Vagina (tissue), 2 donors: ENCODE data around the gene PTMS. TPM values are rescaled to one million over a fixed set of nuclear protein-coding genes. Genes with fewer than 3 reads are reported as not detected.

Experiments
- DNase-seq, 2 donors: peaks; one replicate each; pipeline ENCODE4 v3.0.0-alpha.2; 2017; ENCODE audit errors: extremely low spot score in 2 of 2
- H3K27ac ChIP-seq: fragments of 200-600 bp; sonication (generic); one replicate; pipeline ENCODE4 v1.5.1; 2019
- H3K27me3 ChIP-seq: fragments of 200-600 bp; sonication (generic); one replicate; pipeline ENCODE4 v1.5.1; 2019
- H3K36me3 ChIP-seq, 2 donors: fragments of 200-600 bp; sonication (generic); one replicate each; pipeline ENCODE4 v1.5.1; 2017 to 2019
- H3K4me1 ChIP-seq: fragments of 200-600 bp; sonication (generic); one replicate; pipeline ENCODE4 v1.5.1; 2019
- H3K4me3 ChIP-seq, 2 donors: fragments of 200-600 bp; sonication (generic); 1 replicate in 1 of 2; 2 replicates in 1 of 2; pipeline ENCODE4 v1.5.1; 2016 to 2019
- H3K9me3 ChIP-seq: fragments of 200-600 bp; sonication (generic); one replicate; pipeline ENCODE4 v1.5.1; 2019
- CTCF ChIP-seq, 3 experiments: fragments of 450-650 bp in 2 of 3; fragments of 200-600 bp in 1 of 3; sonication (generic) in 1 of 3; IDR thresholded peaks; one replicate each; pipeline ENCODE4 v1.5.1; 2017 to 2019; ENCODE audit warnings: antibody characterized with exemption in 3 of 3, mild to moderate bottlenecking in 2 of 3, moderate library complexity in 2 of 3
- POLR2A ChIP-seq, 2 donors: fragments of 450-650 bp; IDR thresholded peaks; one replicate each; pipeline ENCODE4 v1.6.1; 2017; ENCODE audit warnings: antibody characterized with exemption in 2 of 2, mild to moderate bottlenecking in 2 of 2, moderate library complexity in 2 of 2
- POLR2AphosphoS5 ChIP-seq, 2 donors: sonication (generic); formaldehyde crosslinking; IDR thresholded peaks; one replicate each; pipeline ENCODE4 v1.9.0; 2017; ENCODE audit warnings: antibody characterized with exemption in 2 of 2, mild to moderate bottlenecking in 2 of 2, low read depth in 1 of 2; ENCODE audit not compliant: insufficient read depth in 1 of 2
- intact Hi-C: fragments of 100-400 bp; cut with DNase I; formaldehyde crosslinking; loops from one replicate; pipeline ENCODE4 v1.15.1; 2023
- total RNA-seq: library from RNA; depleted of rRNA; stranded (reverse); fragments of >200 nt; gene quantifications from one replicate; pipeline ENCODE4 v1.2.3, GENCODE V29; 2016

The PTMS gene
- total RNA-seq, 1 donor from 2014 or later, result 132 TPM

- intact Hi-C loops, result no loop called here
Observed at GRCh38 chr12:6792522-6793201, 26.5 kb downstream of the PTMS start.

GRCh38 chr12:6795088-6795487 lies 28.9 kb downstream of the PTMS start:
- Histone ChIP-seq H3K9me3 (no peaks in the 10 kb centered on the region), H3K4me3 (no peak overlapping the region), H3K36me3 (no peaks in the 10 kb centered on the region), H3K27ac (no peak overlapping the region), H3K27me3 (no peaks in the 10 kb centered on the region), H3K4me1 (peaks cover 10% of the 10 kb centered on the region)
- no peak for DNase-seq
- TF ChIP-seq CTCF (IDR thresholded peaks at IDR 0.05) (no peak), POLR2A (IDR thresholded peaks at IDR 0.05) (no peak), POLR2AphosphoS5 (IDR thresholded peaks at IDR 0.05; ENCODE audit: insufficient read depth in 1 of 2, low read depth in 1 of 2) (no peak)
- intact Hi-C loops, result no loop called here

More at GRCh38 chr12:6792522-6793201, 26.5 kb downstream of the PTMS start:
- TF ChIP-seq POLR2A (IDR thresholded peaks at IDR 0.05), result no peak
- no peak for TF ChIP-seq CTCF (IDR thresholded peaks at IDR 0.05)
- TF ChIP-seq POLR2AphosphoS5 (IDR thresholded peaks at IDR 0.05; ENCODE audit: insufficient read depth in 1 of 2, low read depth in 1 of 2), result no peak
- peak overlapping the region; percentile 16 to 18 for H3K4me3 ChIP-seq
- no peaks in the 10 kb centered on the region for H3K27me3 ChIP-seq
- H3K9me3 ChIP-seq, result no peaks in the 10 kb centered on the region
- no peaks in the 10 kb centered on the region for H3K36me3 ChIP-seq
- H3K27ac ChIP-seq, result no peak overlapping the region
- peaks cover 10% of the 10 kb centered on the region for H3K4me1 ChIP-seq
- no peak for DNase-seq

- no peak for TF ChIP-seq POLR2A (IDR thresholded peaks at IDR 0.05)
- TF ChIP-seq POLR2AphosphoS5 (IDR thresholded peaks at IDR 0.05; ENCODE audit: insufficient read depth in 1 of 2, low read depth in 1 of 2), result no peak
- no peak for TF ChIP-seq CTCF (IDR thresholded peaks at IDR 0.05)
- H3K4me1 ChIP-seq, result peaks cover 10% of the 10 kb centered on the region
- no peak overlapping the region for H3K4me3 ChIP-seq
- H3K27ac ChIP-seq, result no peak overlapping the region
- no peaks in the 10 kb centered on the region for H3K27me3 ChIP-seq
- H3K36me3 ChIP-seq, result no peaks in the 10 kb centered on the region
- intact Hi-C loops, result no loop called here
- no peak for DNase-seq
- H3K9me3 ChIP-seq, result no peaks in the 10 kb centered on the region
Observed at GRCh38 chr12:6796576-6796975, 30.4 kb downstream of the PTMS start.

- intact Hi-C loops, result no loop called here
- no peak for TF ChIP-seq POLR2AphosphoS5 (IDR thresholded peaks at IDR 0.05; ENCODE audit: insufficient read depth in 1 of 2, low read depth in 1 of 2)
- TF ChIP-seq CTCF (IDR thresholded peaks at IDR 0.05), result no peak
- TF ChIP-seq POLR2A (IDR thresholded peaks at IDR 0.05), result no peak
- H3K36me3 ChIP-seq, result no peaks in the 10 kb centered on the region
- no peaks in the 10 kb centered on the region for H3K9me3 ChIP-seq
- H3K4me3 ChIP-seq, result no peak overlapping the region
- no peaks in the 10 kb centered on the region for H3K27me3 ChIP-seq
- no peak overlapping the region for H3K27ac ChIP-seq
- no peaks in the 10 kb centered on the region for H3K4me1 ChIP-seq
- no peak for DNase-seq
Observed at GRCh38 chr12:6799147-6799546, 33.0 kb downstream of the PTMS start.

GRCh38 chr12:6807170-6807569 lies 41.0 kb downstream of the PTMS start:
- no peaks in the 10 kb centered on the region for H3K9me3 ChIP-seq
- TF ChIP-seq POLR2AphosphoS5 (IDR thresholded peaks at IDR 0.05; ENCODE audit: insufficient read depth in 1 of 2, low read depth in 1 of 2) (no peak), POLR2A (IDR thresholded peaks at IDR 0.05) (no peak), CTCF (IDR thresholded peaks at IDR 0.05) (no peak)
- intact Hi-C loops, result no loop called here
- DNase-seq, result no peak
- H3K36me3 ChIP-seq, result no peaks in the 10 kb centered on the region
- no peak overlapping the region for H3K4me3 ChIP-seq
- H3K4me1 ChIP-seq, result no peaks in the 10 kb centered on the region
- no peak overlapping the region for H3K27ac ChIP-seq
- H3K27me3 ChIP-seq, result no peaks in the 10 kb centered on the region
